Activated naive CD4-positive, alpha-beta T cell treated with anti-CD3 and anti-CD28 coated beads, Interleukin-2, amount 50 U/mL, for 24 hours (primary cell): ENCODE results near the gene DPAGT1.
"Not testable (repeated sequence)": the region's sequence is repeated elsewhere in the genome, so short reads cannot be mapped to it uniquely, and the experiment has no call there.

ENCODE experiments used
- H3K27ac Mint-ChIP-seq: one replicate; pipeline ENCODE4 v1.8.0; 2021; ENCODE audit warnings: mild to moderate bottlenecking, mixed read lengths
- H3K27me3 Mint-ChIP-seq: one replicate; pipeline ENCODE4 v1.8.0; 2021; ENCODE audit warnings: mixed read lengths
- H3K36me3 Mint-ChIP-seq: one replicate; pipeline ENCODE4 v1.8.0; 2021; ENCODE audit warnings: mixed read lengths
- H3K4me1 Mint-ChIP-seq: one replicate; pipeline ENCODE4 v1.8.0; 2021; ENCODE audit warnings: mixed read lengths
- H3K4me3 Mint-ChIP-seq: one replicate; pipeline ENCODE4 v1.8.0; 2021; ENCODE audit warnings: mild to moderate bottlenecking, mixed read lengths
- H3K9me3 Mint-ChIP-seq: one replicate; pipeline ENCODE4 v1.8.0; 2021; ENCODE audit warnings: mixed read lengths

The DPAGT1 gene

DNA sequence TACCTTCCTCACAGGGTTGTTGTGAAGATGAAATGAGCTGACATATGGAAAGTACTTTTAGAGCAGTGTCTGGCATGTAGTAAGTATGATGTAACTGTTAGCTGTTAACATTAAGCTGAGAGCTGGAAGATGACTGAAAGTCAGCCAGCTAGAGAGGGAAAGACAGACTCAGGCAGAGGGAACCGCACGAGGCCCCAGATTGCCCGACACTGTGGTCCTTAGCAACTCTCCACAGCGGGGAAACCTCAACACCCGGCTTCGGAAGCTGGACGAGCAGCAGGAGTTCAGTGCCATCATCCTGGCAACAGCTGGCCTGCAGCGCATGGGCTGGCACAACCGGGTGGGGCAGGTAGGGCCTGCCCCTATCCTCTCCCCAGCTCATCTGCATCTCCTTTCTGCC, 10.5 kb downstream of the DPAGT1 start:
- Mint-ChIP-seq H3K4me1 (peaks cover 31% of the 10 kb centered on the region), H3K36me3 (no peaks in the 10 kb centered on the region), H3K4me3 (no peak overlapping the region), H3K27ac (no peak overlapping the region), H3K9me3 (no peaks in the 10 kb centered on the region), H3K27me3 (no peaks in the 10 kb centered on the region)

DNA sequence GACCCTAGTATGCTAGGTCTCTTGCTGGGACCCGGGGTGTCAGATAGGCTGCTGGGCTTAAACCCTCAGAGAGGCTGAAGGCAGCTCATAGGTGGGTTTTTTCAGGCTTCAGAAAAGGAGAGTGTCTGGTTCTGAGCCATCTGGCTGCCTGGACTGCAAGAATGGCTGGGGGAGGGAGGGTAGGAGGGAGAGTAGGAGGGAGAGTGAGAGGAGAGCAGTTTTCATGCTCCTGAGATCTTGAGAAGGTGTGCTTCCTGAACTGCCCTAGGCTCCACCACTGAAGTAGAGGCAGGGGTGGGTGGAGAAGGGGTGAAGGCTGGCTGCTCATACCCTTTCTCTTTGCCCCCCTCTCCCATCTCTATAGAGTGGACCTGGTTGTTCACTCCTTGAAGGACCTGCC, 12.3 kb downstream of the DPAGT1 start:
- H3K4me3 Mint-ChIP-seq, result no peak overlapping the region
- H3K9me3 Mint-ChIP-seq, result no peaks in the 10 kb centered on the region
- no peak overlapping the region for H3K27ac Mint-ChIP-seq
- H3K4me1 Mint-ChIP-seq, result peaks cover 29% of the 10 kb centered on the region
- H3K36me3 Mint-ChIP-seq, result no peaks in the 10 kb centered on the region
- no peaks in the 10 kb centered on the region for H3K27me3 Mint-ChIP-seq

DNA sequence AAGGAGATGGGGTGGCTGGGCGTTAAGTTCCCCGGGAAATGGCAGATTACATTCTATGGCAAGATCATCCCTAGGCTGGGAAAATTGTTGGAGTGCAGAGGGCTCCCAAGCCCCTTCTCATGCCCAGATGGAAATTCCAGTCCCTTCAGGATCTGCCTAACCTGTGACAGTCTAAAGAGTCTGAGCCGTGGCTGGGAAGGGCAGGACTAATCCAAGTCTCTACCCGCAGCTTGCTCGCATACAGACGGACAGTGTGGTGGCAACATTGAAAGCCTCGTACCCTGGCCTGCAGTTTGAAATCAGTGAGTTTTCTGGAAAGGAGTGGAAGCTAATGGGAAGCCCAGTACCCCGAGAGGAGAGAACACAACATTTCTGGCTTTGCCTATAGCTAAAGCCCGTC, 13.2 kb downstream of the DPAGT1 start:
- H3K4me3 Mint-ChIP-seq, result no peak overlapping the region
- H3K36me3 Mint-ChIP-seq, result no peaks in the 10 kb centered on the region
- H3K27me3 Mint-ChIP-seq, result no peaks in the 10 kb centered on the region
- peaks cover 24% of the 10 kb centered on the region for H3K4me1 Mint-ChIP-seq
- H3K9me3 Mint-ChIP-seq, result no peaks in the 10 kb centered on the region
- no peak overlapping the region for H3K27ac Mint-ChIP-seq

- Mint-ChIP-seq H3K4me3 (no peak overlapping the region), H3K4me1 (peaks cover 21% of the 10 kb centered on the region), H3K9me3 (no peaks in the 10 kb centered on the region), H3K27ac (no peak overlapping the region), H3K36me3 (no peaks in the 10 kb centered on the region), H3K27me3 (no peaks in the 10 kb centered on the region)
Measured at GRCh38 chr11:119087747-119088241, 13.9 kb downstream of the DPAGT1 start.

GRCh38 chr11:119087123-119087522, 14.5 kb downstream of the DPAGT1 start:
- H3K36me3 Mint-ChIP-seq, result no peaks in the 10 kb centered on the region
- H3K4me1 Mint-ChIP-seq, result peaks cover 14% of the 10 kb centered on the region
- H3K9me3 Mint-ChIP-seq, result no peaks in the 10 kb centered on the region
- H3K27ac Mint-ChIP-seq, result no peak overlapping the region
- H3K27me3 Mint-ChIP-seq, result no peaks in the 10 kb centered on the region
- H3K4me3 Mint-ChIP-seq, result no peak overlapping the region

DNA sequence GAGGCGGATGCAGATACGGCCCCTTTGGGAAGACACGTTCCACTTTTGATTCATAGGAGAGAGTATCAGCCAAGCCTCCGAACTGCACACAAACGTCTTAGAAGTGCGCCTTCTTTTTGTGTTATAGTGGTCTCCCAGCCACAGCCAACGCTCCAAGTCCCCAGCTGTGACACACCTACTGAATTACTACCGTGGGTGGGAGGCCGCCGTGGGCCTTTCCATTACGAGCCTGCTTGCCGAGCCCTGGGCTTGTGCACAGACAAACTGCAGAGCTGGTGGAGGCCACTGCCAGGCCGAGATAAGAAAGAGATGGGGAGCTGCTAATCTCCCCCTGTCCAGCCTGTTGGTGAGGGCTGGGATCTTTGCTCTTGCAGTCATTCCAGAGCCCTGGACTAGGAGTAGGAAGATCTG, 16.2 kb downstream of the DPAGT1 start:
- H3K9me3 Mint-ChIP-seq, result no peaks in the 10 kb centered on the region
- peak overlapping the region; percentile 97 for H3K4me3 Mint-ChIP-seq
- H3K27ac Mint-ChIP-seq, result peak overlapping the region; percentile 95
- no peaks in the 10 kb centered on the region for H3K27me3 Mint-ChIP-seq
- no peaks in the 10 kb centered on the region for H3K36me3 Mint-ChIP-seq
- peaks cover 14% of the 10 kb centered on the region for H3K4me1 Mint-ChIP-seq

GRCh38 chr11:119084663-119085436, 16.8 kb downstream of the DPAGT1 start, which contains the start of gene HMBS:
TSS of gene HMBS (plus strand) at chr11:119084881. CDS start at chr11:119085034, 153 bp downstream.
- Mint-ChIP-seq H3K27ac (peak within 1 kb of the TSS; percentile 95), H3K4me3 (peak within 1 kb of the TSS; percentile 97), H3K9me3 (no peaks in the 10 kb centered on the region), H3K4me1 (peaks cover 14% of the 10 kb centered on the region), H3K36me3 (no peaks in the 10 kb centered on the region), H3K27me3 (no peaks in the 10 kb centered on the region)

- Mint-ChIP-seq H3K27me3 (no peaks in the 10 kb centered on the region), H3K9me3 (no peaks in the 10 kb centered on the region), H3K4me3 (no peak overlapping the region), H3K36me3 (no peaks in the 10 kb centered on the region), H3K27ac (no peak overlapping the region), H3K4me1 (peaks cover 6% of the 10 kb centered on the region)
Measured at GRCh38 chr11:119081682-119082260, 19.9 kb downstream of the DPAGT1 start.

- H3K4me1 Mint-ChIP-seq, result no peaks in the 10 kb centered on the region
- H3K9me3 Mint-ChIP-seq, result no peaks in the 10 kb centered on the region
- H3K27ac Mint-ChIP-seq, result no peak overlapping the region
- H3K36me3 Mint-ChIP-seq, result no peaks in the 10 kb centered on the region
- H3K27me3 Mint-ChIP-seq, result no peaks in the 10 kb centered on the region
- no peak overlapping the region for H3K4me3 Mint-ChIP-seq
Measured at GRCh38 chr11:119078675-119079420, 22.8 kb downstream of the DPAGT1 start.

DNA sequence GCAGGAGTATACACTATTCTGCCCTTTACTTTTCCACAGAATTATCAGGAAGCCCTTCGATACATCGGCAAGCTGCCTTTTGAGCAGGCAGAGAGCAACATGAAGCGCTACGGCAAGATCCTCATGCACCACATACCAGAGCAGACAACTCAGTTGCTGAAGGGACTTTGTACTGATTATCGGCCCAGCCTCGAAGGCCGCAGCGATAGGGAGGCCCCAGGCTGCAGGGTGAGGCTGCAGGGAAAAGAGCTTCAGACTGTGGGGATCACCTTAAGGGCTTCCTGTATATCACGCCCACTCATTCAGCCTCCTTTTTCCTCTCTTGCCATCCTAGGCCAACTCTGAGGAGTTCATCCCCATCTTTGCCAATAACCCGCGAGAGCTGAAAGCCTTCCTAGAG, 23.8 kb downstream of the DPAGT1 start:
- Mint-ChIP-seq H3K36me3 (peaks cover 4% of the 10 kb centered on the region), H3K27ac (no peak overlapping the region), H3K9me3 (no peaks in the 10 kb centered on the region), H3K27me3 (no peaks in the 10 kb centered on the region), H3K4me1 (peaks cover 2% of the 10 kb centered on the region), H3K4me3 (no peak overlapping the region)

DNA sequence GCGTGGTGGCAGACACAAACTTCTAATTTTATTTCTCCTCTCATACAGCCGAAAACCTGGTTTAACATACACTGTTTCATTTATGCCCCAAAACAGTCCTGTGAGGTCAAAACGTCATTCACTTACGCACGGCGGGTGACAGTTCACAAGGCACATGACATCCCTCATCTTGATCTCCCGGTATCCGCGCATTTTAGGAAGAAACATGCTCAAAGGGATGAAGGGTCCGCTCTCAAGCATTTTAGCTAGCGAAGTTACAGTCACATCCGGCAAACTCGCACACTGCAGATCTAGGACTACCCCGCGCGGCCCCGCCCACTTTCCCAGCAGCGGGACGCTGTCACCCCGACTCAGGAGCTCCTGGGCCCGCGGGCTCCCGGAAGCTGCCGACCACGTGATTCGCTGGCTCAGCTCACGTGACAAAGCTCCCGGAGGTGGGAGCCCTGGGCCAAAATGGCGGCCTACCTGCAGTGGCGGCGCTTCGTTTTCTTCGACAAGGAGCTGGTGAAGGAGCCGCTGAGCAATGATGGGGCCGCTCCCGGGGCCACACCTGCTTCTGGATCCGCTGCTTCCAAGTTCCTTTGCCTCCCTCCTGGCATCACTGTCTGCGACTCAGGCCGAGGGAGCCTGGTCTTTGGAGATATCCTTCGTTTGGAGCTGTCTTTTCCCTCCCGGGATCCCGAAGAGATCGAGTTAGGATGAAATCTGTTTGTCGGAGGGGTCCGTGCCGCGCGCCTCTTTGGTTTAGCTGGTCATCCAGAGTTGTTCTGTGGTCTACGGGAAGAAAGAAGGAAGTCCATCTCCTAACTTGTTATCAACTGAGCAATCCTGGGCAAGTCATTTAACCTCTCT, 34.1 kb downstream of the DPAGT1 start, which contains the start of gene VPS11:
Gene VPS11 (plus strand): TSS at position 448 of the 852 bp plus-strand sequence. CDS start 6 bp downstream, at position 454.
- Mint-ChIP-seq H3K27ac (peak within 1 kb of the TSS; percentile 97), H3K4me3 (peak within 1 kb of the TSS; percentile 97), H3K27me3 (no peaks in the 10 kb centered on the region), H3K36me3 (peaks cover 3% of the 10 kb centered on the region), H3K4me1 (peaks cover 37% of the 10 kb centered on the region), H3K9me3 (no peaks in the 10 kb centered on the region)

GRCh38 chr11:119065369-119065768, 36.3 kb downstream of the DPAGT1 start:
- Mint-ChIP-seq H3K36me3 (peaks cover 2% of the 10 kb centered on the region), H3K4me3 (peak overlapping the region; percentile 71), H3K27me3 (no peaks in the 10 kb centered on the region), H3K27ac (peak overlapping the region; percentile 9), H3K4me1 (peaks cover 36% of the 10 kb centered on the region), H3K9me3 (no peaks in the 10 kb centered on the region)

DNA sequence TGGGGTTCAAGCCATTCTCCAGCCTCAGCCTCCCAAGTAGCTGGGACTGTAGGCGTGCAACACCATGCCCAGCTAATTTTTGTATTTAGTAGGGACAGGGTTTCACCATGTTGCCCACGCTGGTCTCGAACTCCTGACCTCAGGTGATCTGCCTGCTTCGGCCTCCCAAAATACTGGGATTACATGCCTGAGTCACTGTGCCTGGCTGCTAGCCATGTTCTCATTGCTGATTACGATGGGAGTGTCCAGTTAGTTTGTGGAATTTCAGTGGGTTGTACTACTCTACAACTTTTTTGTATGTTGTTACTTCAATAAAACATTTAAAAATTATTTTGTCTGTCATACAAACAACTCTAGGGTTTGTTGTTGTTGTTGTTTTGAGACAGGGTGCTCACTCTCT, 38.9 kb downstream of the DPAGT1 start:
- H3K27me3 Mint-ChIP-seq, result no peaks in the 10 kb centered on the region
- no peak overlapping the region for H3K4me3 Mint-ChIP-seq
- peaks cover 30% of the 10 kb centered on the region for H3K4me1 Mint-ChIP-seq
- H3K36me3 Mint-ChIP-seq, result no peaks in the 10 kb centered on the region
- H3K27ac Mint-ChIP-seq, result no peak overlapping the region
- H3K9me3 Mint-ChIP-seq, result no peaks in the 10 kb centered on the region

- H3K36me3 Mint-ChIP-seq, result no peaks in the 10 kb centered on the region
- H3K4me1 Mint-ChIP-seq, result peaks cover 25% of the 10 kb centered on the region
- no peaks in the 10 kb centered on the region for H3K27me3 Mint-ChIP-seq
- no peaks in the 10 kb centered on the region for H3K9me3 Mint-ChIP-seq
- no peak overlapping the region for H3K27ac Mint-ChIP-seq
- no peak overlapping the region for H3K4me3 Mint-ChIP-seq
Measured at GRCh38 chr11:119061256-119061655, 40.4 kb downstream of the DPAGT1 start.

DNA sequence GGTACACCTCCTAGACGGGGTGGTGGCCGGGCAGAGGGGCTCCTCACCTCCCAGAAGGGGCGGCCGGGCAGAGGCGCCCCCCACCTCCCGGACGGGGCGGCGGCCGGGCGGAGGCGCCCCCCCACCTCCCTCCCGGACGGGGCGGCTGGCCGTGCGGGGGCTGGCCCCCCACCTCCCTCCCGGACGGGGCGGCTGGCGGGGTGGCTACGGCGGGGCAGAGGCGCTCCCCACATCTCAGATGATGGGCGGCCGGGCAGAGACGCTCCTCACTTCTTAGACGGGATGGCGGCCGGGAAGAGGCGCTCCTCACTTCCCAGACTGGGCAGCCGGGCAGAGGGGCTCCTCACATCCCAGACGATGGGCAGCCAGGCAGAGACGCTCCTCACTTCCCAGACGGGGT, 42.5 kb downstream of the DPAGT1 start:
- H3K27me3 Mint-ChIP-seq, H3K4me3 Mint-ChIP-seq, H3K27ac Mint-ChIP-seq, H3K9me3 Mint-ChIP-seq: not testable (repeated sequence)
- Mint-ChIP-seq H3K36me3 (peaks cover 11% of the 10 kb centered on the region), H3K4me1 (peaks cover 30% of the 10 kb centered on the region)
